Smooth muscle cell (in vitro differentiated cells): ENCODE results near the gene ARSG. TPM values are rescaled to one million over a fixed set of nuclear protein-coding genes. Genes with fewer than 3 reads are reported as not detected.

Experiments
- DNase-seq: peaks from one replicate; lab custom pipeline; 2025; ENCODE audit not compliant: unreplicated experiment; lab: John Stamatoyannopoulos, UW
- H2AFZ ChIP-seq: fragments of 200-600 bp; sonication (generic); 2 replicates; pipeline ENCODE4 v1.6.0; 2016; ENCODE audit warnings: antibody characterized with exemption, low read depth, mild to moderate bottlenecking
- H3F3A ChIP-seq: fragments of 200-600 bp; sonication (generic); 2 replicates; pipeline ENCODE4 v1.6.0; 2017; ENCODE audit warnings: antibody characterized with exemption, low read depth
- H3K27ac ChIP-seq: fragments of 200-600 bp; sonication (generic); 2 replicates; pipeline ENCODE4 v1.5.1; 2016; ENCODE audit warnings: low read depth, mild to moderate bottlenecking
- H3K27me3 ChIP-seq: fragments of 200-600 bp; sonication (generic); 2 replicates; pipeline ENCODE4 v1.6.1; 2016; ENCODE audit warnings: low read depth, mild to moderate bottlenecking
- H3K36me3 ChIP-seq: fragments of 200-600 bp; sonication (generic); 2 replicates; pipeline ENCODE4 v1.5.1; 2016; ENCODE audit warnings: low read depth
- H3K4me1 ChIP-seq: fragments of 200-600 bp; sonication (generic); 2 replicates; pipeline ENCODE4 v1.5.1; 2016; ENCODE audit warnings: low read depth
- H3K4me2 ChIP-seq: fragments of 200-600 bp; sonication (generic); 2 replicates; pipeline ENCODE4 v1.6.0; 2016; ENCODE audit warnings: mild to moderate bottlenecking
- H3K4me3 ChIP-seq: fragments of 200-600 bp; sonication (generic); 2 replicates; pipeline ENCODE4 v1.5.1; 2016; ENCODE audit warnings: mild to moderate bottlenecking
- H3K79me2 ChIP-seq: fragments of 200-600 bp; sonication (generic); 2 replicates; pipeline ENCODE4 v1.6.0; 2016; ENCODE audit warnings: low read depth, mild to moderate bottlenecking
- H3K9ac ChIP-seq: fragments of 200-600 bp; sonication (generic); 2 replicates; pipeline ENCODE4 v1.6.0; 2016; ENCODE audit warnings: low read depth
- H3K9me3 ChIP-seq: fragments of 200-600 bp; sonication (generic); replicated peaks from 2 replicates; pipeline ENCODE4 v1.5.1; 2016; ENCODE audit warnings: low read depth
- H4K20me1 ChIP-seq: fragments of 200-600 bp; sonication (generic); 2 replicates; pipeline ENCODE4 v1.6.0; 2016; ENCODE audit warnings: low read depth
- CTCF ChIP-seq: fragments of 200-600 bp; sonication (generic); IDR thresholded peaks from 2 replicates; pipeline ENCODE4 v1.5.1; 2017; ENCODE audit warnings: borderline replicate concordance, mild to moderate bottlenecking, antibody characterized with exemption; ENCODE audit not compliant: insufficient read depth, poor library complexity, severe bottlenecking
- WGBS: methylation state at CpG from one replicate; pipeline ENCODE4 v1.1.7; 2016; ENCODE audit warnings: low lambda C conversion rate; 5-methylcytosine and 5-hydroxymethylcytosine counted together
- polyA plus RNA-seq: library from polyadenylated mRNA; unstranded; fragments of >200 nt; fragmentation: Nextera tagmentation; extraction: Ambion mirVana; gene quantifications from 2 replicates; pipeline ENCODE4 v1.2.1, GENCODE V29; 2016
- total RNA-seq: library from RNA; depleted of rRNA; stranded (reverse); fragments of >200 nt; gene quantifications from 2 replicates; pipeline ENCODE4 v1.2.3, GENCODE V29; 2014

ARSG gene
- total and polyA plus RNA-seq, 2 experiments from 2014 or later, result 1.0 to 2.4 TPM

- Histone ChIP-seq H3K4me3 (no peak overlapping the region), H3K27ac (no peak overlapping the region), H4K20me1 (peaks cover 31% of the 10 kb centered on the region), H3K9ac (no peak overlapping the region), H3K4me2 (no peak overlapping the region), H3K79me2 (no peaks in the 10 kb centered on the region), H3K9me3 (no peaks in the 10 kb centered on the region), H3F3A (no peaks in the 10 kb centered on the region), H2AFZ (no peak overlapping the region), H3K36me3 (peaks cover 26% of the 10 kb centered on the region), H3K27me3 (no peaks in the 10 kb centered on the region), H3K4me1 (no peaks in the 10 kb centered on the region)
- DNase-seq, result no peak
- no peak for TF ChIP-seq CTCF
- whole genome bisulfite sequencing, result 93% methylated on average over 9 of the region's 9 CpGs
These were observed 141.9 kb downstream of the ARSG start for GRCh38 chr17:68433211-68433610.

DNA sequence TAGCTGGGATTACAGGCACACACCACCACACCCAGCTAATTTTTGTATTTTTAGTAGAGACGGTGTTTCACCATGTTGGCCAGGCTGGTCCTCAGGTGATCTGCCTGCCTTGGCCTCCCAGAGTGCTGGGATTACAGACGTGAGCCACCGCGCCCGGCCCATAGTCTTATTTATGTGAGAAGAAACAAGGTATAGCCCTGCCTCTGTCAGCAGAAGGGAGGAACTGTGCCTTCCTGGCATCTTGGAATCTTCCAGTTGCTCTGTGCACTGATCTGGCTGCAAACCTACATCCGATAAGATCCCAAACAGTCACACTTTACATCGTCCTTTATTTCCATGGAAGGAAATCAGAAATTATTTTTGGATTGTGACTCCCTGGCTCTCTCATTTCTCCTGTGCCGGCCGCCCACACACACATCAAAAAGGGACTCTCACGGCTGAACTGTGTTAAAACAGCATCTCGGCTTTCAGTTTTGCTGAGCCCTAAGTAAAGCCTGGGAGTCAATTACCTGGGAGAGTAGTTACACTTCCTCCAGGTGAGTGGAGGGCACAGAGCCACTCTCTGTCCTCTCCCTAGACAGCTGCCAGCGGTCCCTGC is 142.7 kb downstream of the ARSG start:
- H3K4me1 ChIP-seq, result no peaks in the 10 kb centered on the region
- no peak for TF ChIP-seq CTCF
- H3K4me2 ChIP-seq, result no peak overlapping the region
- no peaks in the 10 kb centered on the region for H3K9me3 ChIP-seq
- H4K20me1 ChIP-seq, result peaks cover 38% of the 10 kb centered on the region
- H3K4me3 ChIP-seq, result no peak overlapping the region
- no peaks in the 10 kb centered on the region for H3K27me3 ChIP-seq
- no peak for DNase-seq
- no peaks in the 10 kb centered on the region for H3F3A ChIP-seq
- WGBS, result 89% methylated on average over 12 of the region's 12 CpGs
- H3K9ac ChIP-seq, result no peak overlapping the region
- H2AFZ ChIP-seq, result no peak overlapping the region
- peaks cover 21% of the 10 kb centered on the region for H3K36me3 ChIP-seq
- H3K27ac ChIP-seq, result no peak overlapping the region
- H3K79me2 ChIP-seq, result no peaks in the 10 kb centered on the region

DNA sequence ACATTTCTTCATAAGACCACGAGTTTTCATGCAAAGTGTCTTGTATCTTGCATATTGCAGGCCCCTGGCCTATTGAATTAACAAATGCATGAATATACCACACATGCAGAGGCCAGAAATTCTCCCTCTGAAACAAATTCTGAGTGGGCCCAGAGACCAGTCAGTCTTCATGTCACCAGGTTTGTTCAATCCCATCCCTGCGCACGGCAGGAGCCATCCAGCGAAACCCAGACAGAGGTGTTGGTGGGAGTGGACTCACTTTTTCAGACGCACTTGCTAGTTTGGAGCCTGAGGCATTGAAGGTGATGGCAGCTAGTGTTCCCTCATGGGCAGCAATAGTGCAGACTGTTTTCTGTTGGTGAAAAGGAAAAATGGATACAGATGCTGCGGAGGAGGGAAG is 144.1 kb downstream of the ARSG start:
- Histone ChIP-seq H3K9ac (no peak overlapping the region), H3K4me1 (no peaks in the 10 kb centered on the region), H3K9me3 (no peaks in the 10 kb centered on the region), H4K20me1 (peaks cover 38% of the 10 kb centered on the region), H3K4me3 (no peak overlapping the region), H3K4me2 (no peak overlapping the region), H3K27ac (no peak overlapping the region), H3K79me2 (no peaks in the 10 kb centered on the region), H3F3A (peaks cover 13% of the 10 kb centered on the region), H2AFZ (no peak overlapping the region), H3K36me3 (peaks cover 22% of the 10 kb centered on the region), H3K27me3 (no peaks in the 10 kb centered on the region)
- no peak for DNase-seq
- no peak for TF ChIP-seq CTCF
- WGBS, result 99% methylated on average over 6 of the region's 6 CpGs
